HL-60 (cell line): ENCODE measurements around the gene NOXO1.
"Not testable (repeated sequence)": the region's sequence is repeated elsewhere in the genome, so short reads cannot be mapped to it uniquely, and the experiment has no call there.

Source experiments
- DNase-seq, 2 experiments: peaks; one replicate each; pipeline ENCODE4 v3.0.0-alpha.2; 2010 to 2020; ENCODE audit warnings: low read depth in 1 of 2, low spot score in 1 of 2
- H3K27ac ChIP-seq: fragments of 250-450 bp; sonication (Bioruptor Pico); replicated peaks from 2 replicates; pipeline ENCODE4 v1.5.1; 2020; ENCODE audit warnings: mild to moderate bottlenecking, moderate library complexity
- H3K27me3 ChIP-seq: fragments of 250-450 bp; sonication (Bioruptor Pico); 2 replicates; pipeline ENCODE4 v1.5.1; 2021; ENCODE audit warnings: mild to moderate bottlenecking, moderate library complexity; ENCODE audit not compliant: insufficient read depth, poor library complexity, severe bottlenecking
- H3K4me3 ChIP-seq: replicated peaks from 2 replicates; pipeline ENCODE4 v1.5.1; 2011; ENCODE audit warnings: mild to moderate bottlenecking, control low read depth, low read length; ENCODE audit not compliant: insufficient read depth
- GABPA ChIP-seq: IDR thresholded peaks from 2 replicates; pipeline ENCODE4 v1.6.1; 2012; ENCODE audit warnings: low read depth
- POLR2AphosphoS5 ChIP-seq: IDR thresholded peaks from 2 replicates; pipeline ENCODE4 v1.6.1; 2012; ENCODE audit warnings: low read depth
- SPI1 ChIP-seq: IDR thresholded peaks from 2 replicates; pipeline ENCODE4 v1.6.1; 2012; ENCODE audit warnings: low read depth, mild to moderate bottlenecking, borderline replicate concordance
- TF ChIP-seq, protein P1 (sequence below): IDR thresholded peaks from one replicate; pipeline ENCODE4 v1.5.1; 2011; ENCODE audit warnings: low read length, control low read depth, inconsistent platforms; ENCODE audit not compliant: insufficient read depth
- TF ChIP-seq, protein P2 (sequence below): IDR thresholded peaks from 2 replicates; pipeline ENCODE4 v1.6.1; 2012; ENCODE audit warnings: low read depth; ENCODE audit not compliant: insufficient replicate concordance

Gene NOXO1

DNA sequence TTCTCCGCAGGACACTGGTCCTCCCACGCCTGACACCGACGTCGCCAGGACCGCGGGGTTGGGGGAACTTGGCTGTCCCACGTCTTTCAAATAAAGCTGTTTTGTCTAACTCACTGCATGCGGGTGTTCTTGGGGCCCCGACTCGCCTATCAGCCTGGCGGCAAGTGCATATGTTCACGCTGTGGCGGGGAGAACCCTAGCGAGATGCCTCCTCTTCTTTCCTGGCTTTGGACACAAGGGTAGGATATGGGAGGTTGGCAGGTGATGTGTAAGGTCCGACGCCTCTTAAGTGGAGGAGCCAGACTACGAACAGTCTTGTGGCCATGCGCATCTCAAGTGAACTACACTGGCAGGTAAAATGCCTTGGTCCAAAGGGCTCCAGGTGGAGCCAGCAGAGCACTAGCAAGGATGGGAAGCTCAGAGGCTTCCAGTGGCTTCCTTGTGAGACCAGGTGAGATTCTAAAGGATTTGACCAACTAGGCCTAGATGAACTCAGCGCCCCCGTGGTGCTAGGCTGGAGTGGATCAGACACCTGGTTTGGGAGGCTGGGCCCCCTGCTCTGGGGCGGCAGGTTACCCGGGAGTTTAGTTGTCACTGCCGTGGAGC, 15.8 kb downstream of the NOXO1 start:
- Histone ChIP-seq H3K27ac (peak overlapping the region; percentile 94), H3K4me3 (peak overlapping the region; percentile 91), H3K27me3 (no peaks in the 10 kb centered on the region)
- DNase-seq = no peak
- TF ChIP-seq, protein P1, sequence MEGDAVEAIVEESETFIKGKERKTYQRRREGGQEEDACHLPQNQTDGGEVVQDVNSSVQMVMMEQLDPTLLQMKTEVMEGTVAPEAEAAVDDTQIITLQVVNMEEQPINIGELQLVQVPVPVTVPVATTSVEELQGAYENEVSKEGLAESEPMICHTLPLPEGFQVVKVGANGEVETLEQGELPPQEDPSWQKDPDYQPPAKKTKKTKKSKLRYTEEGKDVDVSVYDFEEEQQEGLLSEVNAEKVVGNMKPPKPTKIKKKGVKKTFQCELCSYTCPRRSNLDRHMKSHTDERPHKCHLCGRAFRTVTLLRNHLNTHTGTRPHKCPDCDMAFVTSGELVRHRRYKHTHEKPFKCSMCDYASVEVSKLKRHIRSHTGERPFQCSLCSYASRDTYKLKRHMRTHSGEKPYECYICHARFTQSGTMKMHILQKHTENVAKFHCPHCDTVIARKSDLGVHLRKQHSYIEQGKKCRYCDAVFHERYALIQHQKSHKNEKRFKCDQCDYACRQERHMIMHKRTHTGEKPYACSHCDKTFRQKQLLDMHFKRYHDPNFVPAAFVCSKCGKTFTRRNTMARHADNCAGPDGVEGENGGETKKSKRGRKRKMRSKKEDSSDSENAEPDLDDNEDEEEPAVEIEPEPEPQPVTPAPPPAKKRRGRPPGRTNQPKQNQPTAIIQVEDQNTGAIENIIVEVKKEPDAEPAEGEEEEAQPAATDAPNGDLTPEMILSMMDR = no peak
- TF ChIP-seq, protein P2, sequence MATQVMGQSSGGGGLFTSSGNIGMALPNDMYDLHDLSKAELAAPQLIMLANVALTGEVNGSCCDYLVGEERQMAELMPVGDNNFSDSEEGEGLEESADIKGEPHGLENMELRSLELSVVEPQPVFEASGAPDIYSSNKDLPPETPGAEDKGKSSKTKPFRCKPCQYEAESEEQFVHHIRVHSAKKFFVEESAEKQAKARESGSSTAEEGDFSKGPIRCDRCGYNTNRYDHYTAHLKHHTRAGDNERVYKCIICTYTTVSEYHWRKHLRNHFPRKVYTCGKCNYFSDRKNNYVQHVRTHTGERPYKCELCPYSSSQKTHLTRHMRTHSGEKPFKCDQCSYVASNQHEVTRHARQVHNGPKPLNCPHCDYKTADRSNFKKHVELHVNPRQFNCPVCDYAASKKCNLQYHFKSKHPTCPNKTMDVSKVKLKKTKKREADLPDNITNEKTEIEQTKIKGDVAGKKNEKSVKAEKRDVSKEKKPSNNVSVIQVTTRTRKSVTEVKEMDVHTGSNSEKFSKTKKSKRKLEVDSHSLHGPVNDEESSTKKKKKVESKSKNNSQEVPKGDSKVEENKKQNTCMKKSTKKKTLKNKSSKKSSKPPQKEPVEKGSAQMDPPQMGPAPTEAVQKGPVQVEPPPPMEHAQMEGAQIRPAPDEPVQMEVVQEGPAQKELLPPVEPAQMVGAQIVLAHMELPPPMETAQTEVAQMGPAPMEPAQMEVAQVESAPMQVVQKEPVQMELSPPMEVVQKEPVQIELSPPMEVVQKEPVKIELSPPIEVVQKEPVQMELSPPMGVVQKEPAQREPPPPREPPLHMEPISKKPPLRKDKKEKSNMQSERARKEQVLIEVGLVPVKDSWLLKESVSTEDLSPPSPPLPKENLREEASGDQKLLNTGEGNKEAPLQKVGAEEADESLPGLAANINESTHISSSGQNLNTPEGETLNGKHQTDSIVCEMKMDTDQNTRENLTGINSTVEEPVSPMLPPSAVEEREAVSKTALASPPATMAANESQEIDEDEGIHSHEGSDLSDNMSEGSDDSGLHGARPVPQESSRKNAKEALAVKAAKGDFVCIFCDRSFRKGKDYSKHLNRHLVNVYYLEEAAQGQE = no peak
- TF ChIP-seq GABPA = no peak
- no peak; the same call in 1 of the 2 replicates for TF ChIP-seq POLR2AphosphoS5
- no peak for TF ChIP-seq SPI1

DNA sequence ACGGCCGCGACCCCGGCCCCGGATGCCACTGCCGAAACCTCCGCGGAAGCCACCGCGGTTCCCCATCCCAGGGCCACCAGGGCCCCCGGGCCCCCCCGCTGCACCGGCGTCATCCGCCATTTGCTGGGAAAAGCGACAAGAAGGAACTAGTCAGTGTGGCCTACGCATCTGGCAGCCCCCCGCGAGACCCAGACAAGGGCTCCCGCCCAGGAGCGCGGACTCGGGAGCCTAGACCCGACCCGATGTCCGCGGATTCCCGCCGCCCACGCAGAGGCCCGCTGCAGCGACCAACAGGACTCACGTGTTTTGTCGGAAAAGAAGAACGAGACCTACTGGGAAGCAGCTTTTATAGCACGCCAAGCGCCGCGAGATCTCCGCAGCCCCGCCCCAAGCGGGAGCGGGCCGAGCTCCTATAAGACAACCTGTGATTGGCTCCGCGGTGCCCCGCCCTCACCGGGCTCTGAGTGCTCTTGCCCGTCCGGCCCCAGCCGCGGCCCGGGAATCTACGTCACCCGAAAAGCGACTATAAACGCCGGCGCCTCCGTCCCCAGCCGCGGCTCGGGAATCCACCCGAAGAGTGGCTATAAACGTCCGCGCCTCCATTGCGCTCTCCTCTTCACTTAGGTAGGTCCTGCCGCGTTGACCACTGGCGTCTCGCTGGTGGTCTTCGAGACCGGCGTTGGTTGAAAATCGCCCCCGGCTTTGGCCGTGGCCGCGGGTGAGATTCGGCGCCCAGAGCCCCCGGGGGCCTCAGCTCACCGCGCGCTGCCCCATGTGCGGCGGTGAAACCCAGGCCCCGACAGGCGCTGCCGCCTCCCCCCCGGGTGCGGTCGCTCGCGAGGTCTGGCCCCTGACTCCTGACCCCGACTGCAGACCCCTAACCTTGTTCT, 16.5 kb downstream of the NOXO1 start, which contains the start of gene RPS2:
Gene RPS2, minus strand, starts transcription at position 321 of the 890 bp plus-strand sequence. Its CDS starts 201 bp downstream, at position 120.
- peak; percentile 98 to 99 for DNase-seq
- TF ChIP-seq, protein P2 = peak; percentile 85
- no peak; the same call in 1 of the 2 replicates for TF ChIP-seq GABPA
- no peak for TF ChIP-seq SPI1
- TF ChIP-seq, protein P1 = no peak
- TF ChIP-seq POLR2AphosphoS5 = peak; percentile 99
- Histone ChIP-seq H3K4me3 (peak within 1 kb of the TSS; percentile 91), H3K27ac (peak within 1 kb of the TSS; percentile 94), H3K27me3 (no peaks in the 10 kb centered on the region)

DNA sequence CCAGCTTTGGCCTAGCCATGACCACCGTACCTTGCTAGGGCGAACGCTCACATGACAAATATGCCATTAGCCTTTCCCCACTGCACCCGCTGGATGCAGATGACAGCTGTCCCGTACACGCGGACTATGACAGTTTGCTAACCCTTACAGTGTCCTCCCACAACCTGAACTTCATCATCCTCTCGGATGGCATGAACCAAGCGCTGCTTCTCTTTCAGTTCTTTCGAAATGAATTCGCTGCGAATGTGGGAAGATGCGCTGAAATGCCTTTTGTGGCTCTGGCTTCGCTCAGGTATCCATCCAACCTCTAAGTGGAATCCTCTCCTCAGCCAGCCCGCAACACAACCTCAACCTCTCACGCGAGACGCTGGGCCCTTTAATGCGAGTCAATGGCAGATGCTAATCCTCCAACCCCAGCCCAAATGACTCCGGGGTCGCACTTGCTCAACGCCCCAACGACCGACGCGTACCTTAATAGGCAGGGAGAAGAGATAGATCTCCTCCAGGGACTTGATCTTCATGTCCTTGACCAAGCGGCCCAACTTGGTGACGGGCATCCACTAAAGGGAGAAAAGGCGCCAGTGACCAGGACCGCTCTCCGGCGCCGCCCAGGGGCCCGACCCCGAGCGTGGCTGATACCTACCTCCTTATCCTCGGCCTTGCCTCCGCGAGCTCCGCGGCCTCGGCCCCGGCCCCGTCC, 17.3 kb downstream of the NOXO1 start:
- peak; percentile 48 to 65 for DNase-seq
- no peaks in the 10 kb centered on the region for H3K27me3 ChIP-seq

DNA sequence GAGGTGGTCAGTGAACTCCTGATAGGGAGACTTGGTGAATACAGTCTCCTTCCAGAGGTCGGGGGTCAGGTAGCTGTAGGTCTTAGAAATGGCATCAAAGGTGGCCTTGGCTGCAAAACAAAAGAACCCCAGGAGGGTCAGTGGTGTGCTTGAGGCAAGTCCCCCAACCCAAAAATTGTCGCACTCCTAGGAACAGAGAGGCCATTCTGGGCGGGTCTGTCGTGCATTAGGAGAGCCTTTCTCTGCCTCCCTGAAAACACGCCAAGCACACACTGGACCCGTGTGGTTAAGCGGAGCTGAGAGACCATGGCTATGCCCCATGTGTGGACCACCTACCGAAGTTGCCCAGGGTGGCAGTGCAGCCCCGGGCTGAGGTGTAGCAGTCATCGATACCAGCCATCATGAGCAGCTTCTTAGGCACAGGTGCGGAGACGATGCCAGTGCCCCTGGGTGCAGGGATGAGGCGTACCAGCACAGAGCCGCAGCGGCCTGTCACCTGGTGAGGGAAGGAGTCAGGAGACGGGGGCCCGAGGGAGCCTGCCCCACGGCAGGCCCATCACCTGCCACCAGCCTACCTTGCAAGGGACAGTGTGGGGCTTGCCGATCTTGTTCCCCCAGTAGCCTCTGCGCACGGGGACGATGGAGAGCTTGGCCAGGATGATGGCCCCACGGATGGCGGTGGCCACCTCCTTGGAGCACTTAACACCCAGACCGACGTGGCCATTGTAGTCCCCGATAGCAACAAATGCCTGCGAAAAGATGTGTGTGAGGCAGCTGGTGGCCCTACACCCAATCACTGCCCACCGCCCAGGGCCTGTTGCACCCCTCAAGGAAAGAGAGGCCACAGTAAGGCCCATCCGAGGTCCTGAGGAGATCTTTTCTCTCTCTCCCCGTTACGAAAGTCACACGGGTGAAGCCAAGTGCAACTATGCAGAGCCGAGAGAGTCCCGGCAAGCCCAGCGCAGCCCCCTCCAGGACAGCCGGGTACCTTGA, 18.8 kb downstream of the NOXO1 start:
- not testable (repeated sequence) for DNase-seq, H3K27me3 ChIP-seq
- H3K4me3 ChIP-seq = peak overlapping the region; percentile 91
- H3K27ac ChIP-seq = peak overlapping the region; percentile 94

More for the DNA sequence above, 17.3 kb downstream of the NOXO1 start:
- peak overlapping the region; percentile 94 for H3K27ac ChIP-seq
- TF ChIP-seq, protein P1 = no peak
- peak; percentile 47 for TF ChIP-seq POLR2AphosphoS5
- no peak for TF ChIP-seq SPI1
- peak overlapping the region; percentile 91 for H3K4me3 ChIP-seq
